Measurements from ENCODE around the gene METTL6. TPM values are rescaled to one million over a fixed set of nuclear protein-coding genes. Genes with fewer than 3 reads are reported as not detected.

Gene METTL6
- total and polyA plus RNA-seq, 10 of the 15 experiments (the other 5 are each of a cell fraction or from before 2014, with no cell fraction given), result 13.8 to 29.6 (median 20.8) TPM

DNA sequence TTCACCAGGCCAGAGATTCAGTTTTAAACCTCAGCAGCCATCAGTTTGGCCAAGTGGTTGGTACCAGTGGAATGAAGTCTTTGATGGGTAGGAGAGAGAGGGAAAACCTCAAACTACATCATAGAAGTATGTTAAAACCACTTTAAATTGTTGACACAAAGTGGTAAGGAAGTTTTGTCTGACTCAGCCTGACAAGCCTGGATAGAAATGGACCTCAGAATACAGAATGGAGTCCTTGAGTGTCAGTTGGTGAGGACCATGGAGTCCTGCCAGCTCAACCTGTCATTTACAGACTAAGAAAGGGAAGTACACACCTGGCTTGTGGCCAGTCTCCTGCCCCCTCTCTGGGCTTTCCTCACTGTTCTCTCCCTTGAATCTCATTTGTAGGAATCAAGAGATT, 12.1 kb upstream of the METTL6 start (continued):
- TF ChIP-seq PKNOX1 (IDR thresholded peaks at IDR 0.05) (no peak), SREBF2 (IDR thresholded peaks at IDR 0.05; ENCODE audit: low read length) (no peak), SMAD5 (IDR thresholded peaks at IDR 0.05; ENCODE audit: low read depth) (no peak), PBX3 (IDR thresholded peaks at IDR 0.05; ENCODE audit: insufficient replicate concordance, low read depth, low read length) (no peak), BCL3 (IDR thresholded peaks at IDR 0.05; ENCODE audit: borderline replicate concordance, insufficient read depth, low read depth, low read length, poor library complexity, severe bottlenecking) (no peak), RAD51 (IDR thresholded peaks at IDR 0.05) (no peak), RCOR1 (conservative IDR thresholded peaks at IDR 0.05; ENCODE audit: low read depth, low read length) (no peak), ESRRA (IDR thresholded peaks at IDR 0.05; ENCODE audit: low read length) (no peak), EP300 (IDR thresholded peaks at IDR 0.05; ENCODE audit: borderline replicate concordance in 1 of 2, control insufficient read depth in 1 of 2, low read depth in 2 of 2, low read length in 2 of 2) (no peak), SRF (IDR thresholded peaks at IDR 0.05; ENCODE audit: low read depth in 2 of 2, low read length in 2 of 2) (no peak), TCF3 (IDR thresholded peaks at IDR 0.05; ENCODE audit: borderline replicate concordance, insufficient read depth, low read depth, low read length) (no peak), SREBF1 (IDR thresholded peaks at IDR 0.05; ENCODE audit: low read length) (no peak), SUPT20H (IDR thresholded peaks at IDR 0.05; ENCODE audit: borderline replicate concordance, control insufficient read depth, low read depth, low read length) (no peak)
